Loucy (cell line): ENCODE results near the gene DENND4C.

Experiments used
- CTCF ChIP-seq: fragments of 200-600 bp; sonication (generic); conservative IDR thresholded peaks from 2 replicates; pipeline ENCODE4 v1.5.1; 2014; ENCODE audit warnings: mild to moderate bottlenecking, antibody characterized with exemption, low read length
- EZH2phosphoT487 ChIP-seq: fragments of 200-600 bp; IDR thresholded peaks from 2 replicates; pipeline ENCODE4 v1.6.1; 2018; ENCODE audit warnings: antibody characterized with exemption, mild to moderate bottlenecking, moderate library complexity, borderline replicate concordance

- TF ChIP-seq CTCF, result no peak
- TF ChIP-seq EZH2phosphoT487, result no peak
These were observed 143.0 kb downstream of the DENND4C start for GRCh38 chr9:19373527-19373926.
